Neutrophil (primary cell): ENCODE results near the gene ADGRG1.

Source experiments
- H3K27ac ChIP-seq: fragments of 200-600 bp; sonication (generic); 2 replicates; pipeline ENCODE4 v1.5.1; 2016; ENCODE audit warnings: mild to moderate bottlenecking, moderate library complexity
- H3K27me3 ChIP-seq: fragments of 200-600 bp; sonication (generic); 2 replicates; pipeline ENCODE4 v1.6.0; 2016; ENCODE audit warnings: mild to moderate bottlenecking
- H3K36me3 ChIP-seq: fragments of 200-600 bp; sonication (generic); 2 replicates; pipeline ENCODE4 v1.5.1; 2017
- H3K4me1 ChIP-seq, 2 experiments: fragments of 200-600 bp in 1 of 2; sonication (generic) in 1 of 2; 1 replicate in 1 of 2; 2 replicates in 1 of 2; pipeline versions ENCODE4 v1.5.1 to v1.6.1; 2013 to 2016; ENCODE audit warnings: low read depth in 1 of 2, low read length in 1 of 2, mild to moderate bottlenecking in 1 of 2, moderate library complexity in 1 of 2; ENCODE audit not compliant: control insufficient read depth in 1 of 2, insufficient read depth in 1 of 2
- H3K4me3 ChIP-seq, 2 experiments: fragments of 200-600 bp in 1 of 2; sonication (generic) in 1 of 2; 1 replicate in 1 of 2; 2 replicates in 1 of 2; pipeline ENCODE4 v1.5.1; 2013 to 2016; ENCODE audit warnings: low read depth in 1 of 2, low read length in 1 of 2, mild to moderate bottlenecking in 1 of 2, moderate library complexity in 1 of 2
- H3K9me3 ChIP-seq: fragments of 200-600 bp; sonication (generic); 2 replicates; pipeline ENCODE4 v1.5.1; 2016
- CTCF ChIP-seq: fragments of 200-600 bp; sonication (generic); IDR thresholded peaks from 2 replicates; pipeline ENCODE4 v1.5.1; 2016; ENCODE audit warnings: antibody characterized with exemption

The ADGRG1 gene

GRCh38 chr16:57701759-57702371, 73.4 kb downstream of the ADGRG1 start:
- no peak overlapping the region for H3K27ac ChIP-seq
- H3K36me3 ChIP-seq, result no peaks in the 10 kb centered on the region
- H3K27me3 ChIP-seq, result no peaks in the 10 kb centered on the region
- no peaks in the 10 kb centered on the region for H3K9me3 ChIP-seq
- no peak overlapping the region for H3K4me3 ChIP-seq
- no peaks in the 10 kb centered on the region for H3K4me1 ChIP-seq
- no peak for TF ChIP-seq CTCF

GRCh38 chr16:57703416-57704010, 75.1 kb downstream of the ADGRG1 start:
- H3K4me1 ChIP-seq, result no peaks in the 10 kb centered on the region
- no peaks in the 10 kb centered on the region for H3K36me3 ChIP-seq
- TF ChIP-seq CTCF, result no peak
- H3K4me3 ChIP-seq, result no peak overlapping the region
- H3K27me3 ChIP-seq, result no peaks in the 10 kb centered on the region
- H3K9me3 ChIP-seq, result no peaks in the 10 kb centered on the region
- no peak overlapping the region for H3K27ac ChIP-seq

- no peaks in the 10 kb centered on the region for H3K27me3 ChIP-seq
- H3K4me3 ChIP-seq, result no peak overlapping the region
- H3K9me3 ChIP-seq, result no peaks in the 10 kb centered on the region
- no peak for TF ChIP-seq CTCF
- no peaks in the 10 kb centered on the region for H3K4me1 ChIP-seq
- no peak overlapping the region for H3K27ac ChIP-seq
- no peaks in the 10 kb centered on the region for H3K36me3 ChIP-seq
Measured at GRCh38 chr16:57704011-57704904, 75.8 kb downstream of the ADGRG1 start.

- H3K4me3 ChIP-seq, result no peak overlapping the region
- H3K36me3 ChIP-seq, result no peaks in the 10 kb centered on the region
- no peaks in the 10 kb centered on the region for H3K9me3 ChIP-seq
- no peaks in the 10 kb centered on the region for H3K27me3 ChIP-seq
- H3K4me1 ChIP-seq, result no peaks in the 10 kb centered on the region
- no peak overlapping the region for H3K27ac ChIP-seq
- no peak for TF ChIP-seq CTCF
Measured at GRCh38 chr16:57704905-57705852, 76.7 kb downstream of the ADGRG1 start.

GRCh38 chr16:57706717-57707116, 78.3 kb downstream of the ADGRG1 start:
- no peak for TF ChIP-seq CTCF
- no peaks in the 10 kb centered on the region for H3K27me3 ChIP-seq

More at GRCh38 chr16:57706717-57707116, 78.3 kb downstream of the ADGRG1 start:
- Histone ChIP-seq H3K27ac (no peak overlapping the region), H3K4me1 (no peaks in the 10 kb centered on the region), H3K36me3 (no peaks in the 10 kb centered on the region), H3K9me3 (no peaks in the 10 kb centered on the region), H3K4me3 (no peak overlapping the region)
